ENCODE measurements around the gene KIZ. TPM values are rescaled to one million over a fixed set of nuclear protein-coding genes. Genes with fewer than 3 reads are reported as not detected.

KIZ gene
- polyA plus RNA-seq, 4 donors = 24.1 to 38.5 (median 34.8) TPM

DNA sequence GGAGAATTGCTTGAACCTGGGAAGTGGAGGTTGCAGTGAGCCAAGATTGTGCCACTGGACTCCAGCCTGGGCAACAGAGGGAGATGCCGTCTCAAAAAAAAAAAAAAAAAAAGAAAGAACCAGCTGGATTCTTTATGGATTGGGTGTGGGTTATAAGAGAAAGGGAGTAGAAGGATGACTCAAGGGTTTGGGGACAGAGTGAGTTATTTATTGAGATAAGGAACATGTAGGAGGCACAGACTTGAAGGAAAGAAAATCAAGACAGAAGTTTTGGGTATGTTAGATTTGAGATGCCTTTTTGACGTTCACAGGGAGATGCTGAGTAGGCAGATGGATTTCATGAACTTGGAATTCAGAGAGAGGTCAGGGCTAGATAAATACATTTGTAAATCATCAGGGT lies 47.6 kb downstream of the KIZ start:
- DNase-seq (ENCODE audit: low read depth in 4 of 4, low spot score in 3 of 4) = no peak

GRCh38 chr20:21174516-21175239 lies 48.8 kb downstream of the KIZ start:
- no peak for DNase-seq (ENCODE audit: low read depth in 4 of 4, low spot score in 3 of 4)

DNA sequence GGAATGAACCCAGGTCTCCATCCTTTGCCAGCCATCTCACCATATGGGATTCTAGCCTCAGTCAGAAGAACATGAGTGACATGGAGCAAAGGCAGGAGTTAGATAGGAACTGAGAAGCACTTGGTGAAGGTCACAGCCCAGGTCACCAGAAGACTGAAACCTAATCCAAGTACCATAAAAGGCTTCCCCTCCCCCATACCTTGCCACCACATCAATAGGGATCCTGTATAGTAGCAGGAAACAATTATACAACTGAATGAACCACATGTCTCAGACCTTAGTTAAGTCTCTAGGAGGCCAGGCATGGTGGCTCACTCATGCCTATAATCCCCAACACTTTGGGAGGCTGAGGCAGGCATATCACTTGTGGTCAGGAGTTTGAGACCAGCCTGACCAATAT lies 49.6 kb downstream of the KIZ start:
- DNase-seq (ENCODE audit: low read depth in 4 of 4, low spot score in 3 of 4) = no peak

DNA sequence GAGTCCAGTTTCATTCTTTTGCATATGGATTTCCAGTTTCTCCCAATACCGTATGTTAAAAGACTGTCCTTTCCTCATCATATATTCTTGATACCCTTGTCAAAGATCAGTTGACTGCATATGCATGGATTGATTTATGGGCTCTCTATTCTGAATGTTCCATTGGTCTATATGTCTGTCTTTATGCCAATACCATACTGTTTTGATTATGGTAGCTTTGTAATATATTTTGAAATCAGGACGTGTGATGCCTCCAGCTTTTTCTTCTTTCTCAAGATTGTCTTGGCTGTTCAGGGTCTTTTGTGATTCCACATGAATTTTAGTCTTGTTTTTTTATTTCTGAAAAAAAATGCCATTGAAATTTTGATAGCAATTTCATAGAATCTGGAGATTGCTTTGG lies 51.9 kb downstream of the KIZ start:
- DNase-seq (ENCODE audit: low read depth in 4 of 4, low spot score in 3 of 4) = no peak

- no peak for DNase-seq (ENCODE audit: low read depth in 4 of 4, low spot score in 3 of 4)
Measured at GRCh38 chr20:21179757-21180156, 53.9 kb downstream of the KIZ start.

- DNase-seq (ENCODE audit: low read depth in 4 of 4, low spot score in 3 of 4) = no peak
Measured at GRCh38 chr20:21180248-21180647, 54.4 kb downstream of the KIZ start.

DNA sequence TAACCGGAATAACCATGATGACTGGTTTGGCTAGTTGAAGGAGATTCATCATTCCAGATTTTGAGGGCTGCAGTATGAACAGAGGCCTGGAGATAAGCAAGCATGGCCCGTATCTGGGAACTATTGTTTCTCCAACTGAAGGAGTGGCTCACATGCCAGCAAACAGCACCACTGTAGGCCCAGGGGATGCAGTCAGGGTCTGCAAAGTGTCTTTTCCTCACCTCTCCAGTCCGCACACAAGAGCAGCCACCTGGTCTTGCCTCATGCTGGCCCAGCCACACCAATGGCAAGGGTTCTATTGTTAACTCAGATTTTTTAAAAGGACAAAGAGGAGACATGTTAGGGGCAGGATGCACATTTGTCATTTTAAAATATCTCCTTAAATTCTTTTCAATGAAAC lies 55.1 kb downstream of the KIZ start:
- no peak for DNase-seq (ENCODE audit: low read depth in 4 of 4, low spot score in 3 of 4)

DNA sequence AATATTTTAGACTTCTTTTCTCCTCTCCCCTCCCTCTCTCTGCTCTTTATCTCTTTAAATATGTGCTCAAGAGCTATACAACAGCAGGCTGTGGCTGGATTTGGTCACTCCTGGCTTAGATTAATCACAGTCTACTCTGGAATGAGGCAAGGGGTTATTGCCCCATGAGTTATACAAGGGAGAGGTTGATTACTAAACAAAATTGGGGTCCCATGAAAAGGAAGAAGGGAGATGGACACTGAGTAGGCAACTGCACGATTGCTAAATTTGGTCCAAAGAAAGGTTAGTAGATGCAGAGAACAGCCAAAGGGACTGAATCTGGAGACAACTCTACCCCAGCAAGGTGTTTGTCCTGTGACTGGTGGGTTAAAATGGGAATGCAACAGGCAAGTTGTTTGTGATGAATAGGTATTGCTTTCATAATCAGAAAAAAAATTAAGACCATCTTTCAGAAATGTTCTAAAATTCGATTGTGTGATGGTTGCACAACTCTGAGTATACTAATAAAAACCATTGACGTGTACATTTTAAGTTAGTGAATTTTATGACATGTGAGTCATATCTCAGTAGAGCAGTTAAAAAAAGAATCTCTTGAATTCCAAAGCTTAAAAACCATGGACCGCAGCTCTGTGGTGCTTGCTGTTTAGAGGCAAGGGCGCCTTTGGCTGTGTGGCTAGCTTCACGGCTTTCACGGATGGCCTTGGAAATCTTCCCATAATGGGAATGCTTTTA lies 57.1 kb downstream of the KIZ start:
- DNase-seq (ENCODE audit: low read depth in 4 of 4, low spot score in 3 of 4) = no peak

GRCh38 chr20:21183722-21184121 lies 57.8 kb downstream of the KIZ start:
- DNase-seq (ENCODE audit: low read depth in 4 of 4, low spot score in 3 of 4) = no peak

DNA sequence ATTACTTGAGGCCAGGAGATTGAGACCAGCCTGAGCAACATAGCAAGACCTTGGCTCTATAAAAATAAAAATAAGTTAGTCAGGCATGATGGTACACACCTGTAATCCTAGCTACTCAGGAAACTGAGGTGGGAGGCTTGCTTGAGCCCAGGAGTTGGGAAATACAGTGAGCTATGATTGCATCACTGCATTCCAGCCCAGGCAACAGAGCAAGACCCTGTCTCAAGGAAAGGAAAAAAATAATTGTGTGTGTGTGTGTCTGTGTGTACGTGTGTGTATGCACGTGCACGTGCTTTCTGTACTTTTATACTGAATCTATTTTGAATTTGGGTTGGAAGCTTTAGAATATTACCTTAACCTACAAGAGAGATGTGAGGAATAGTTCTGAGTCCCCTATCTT lies 58.9 kb downstream of the KIZ start:
- no peak for DNase-seq (ENCODE audit: low read depth in 4 of 4, low spot score in 3 of 4)

- no peak for DNase-seq (ENCODE audit: low read depth in 4 of 4, low spot score in 3 of 4)
Measured at GRCh38 chr20:21185849-21186248, 60.0 kb downstream of the KIZ start.

GRCh38 chr20:21189761-21190523 lies 64.1 kb downstream of the KIZ start:
- no peak for DNase-seq (ENCODE audit: low read depth in 4 of 4, low spot score in 3 of 4)

- DNase-seq (ENCODE audit: low read depth in 4 of 4, low spot score in 3 of 4) = no peak
Measured at GRCh38 chr20:21190869-21191268, 65.0 kb downstream of the KIZ start.

GRCh38 chr20:21191839-21192238 lies 66.0 kb downstream of the KIZ start:
- no peak for DNase-seq (ENCODE audit: low read depth in 4 of 4, low spot score in 3 of 4)

- no peak for DNase-seq (ENCODE audit: low read depth in 4 of 4, low spot score in 3 of 4)
Measured at GRCh38 chr20:21202259-21202658, 76.4 kb downstream of the KIZ start.

GRCh38 chr20:21203088-21203656 lies 77.3 kb downstream of the KIZ start:
- DNase-seq (ENCODE audit: low read depth in 4 of 4, low spot score in 3 of 4) = no peak

GRCh38 chr20:21206584-21206983 lies 80.7 kb downstream of the KIZ start:
- no peak for DNase-seq (ENCODE audit: low read depth in 4 of 4, low spot score in 3 of 4)

DNA sequence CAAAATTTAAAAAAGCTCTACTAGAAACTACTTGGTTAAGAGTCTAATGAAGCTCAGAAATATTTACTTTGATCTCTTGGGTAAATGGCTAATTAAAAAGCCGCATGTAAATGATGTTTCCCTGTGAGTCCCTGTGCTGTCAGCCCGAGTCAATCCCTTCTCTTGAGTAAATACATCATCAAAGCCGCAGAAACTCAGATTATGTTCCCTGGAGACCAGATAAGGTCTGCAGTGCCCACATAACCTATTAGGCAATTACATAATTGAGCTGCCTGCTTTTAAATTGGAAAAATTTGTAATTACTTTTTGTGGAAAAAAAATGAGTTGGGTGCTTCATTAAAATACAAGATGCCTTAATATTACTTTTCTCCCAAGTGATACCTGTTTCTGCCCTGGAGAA lies 83.1 kb downstream of the KIZ start:
- no peak for DNase-seq (ENCODE audit: low read depth in 4 of 4, low spot score in 3 of 4)

DNA sequence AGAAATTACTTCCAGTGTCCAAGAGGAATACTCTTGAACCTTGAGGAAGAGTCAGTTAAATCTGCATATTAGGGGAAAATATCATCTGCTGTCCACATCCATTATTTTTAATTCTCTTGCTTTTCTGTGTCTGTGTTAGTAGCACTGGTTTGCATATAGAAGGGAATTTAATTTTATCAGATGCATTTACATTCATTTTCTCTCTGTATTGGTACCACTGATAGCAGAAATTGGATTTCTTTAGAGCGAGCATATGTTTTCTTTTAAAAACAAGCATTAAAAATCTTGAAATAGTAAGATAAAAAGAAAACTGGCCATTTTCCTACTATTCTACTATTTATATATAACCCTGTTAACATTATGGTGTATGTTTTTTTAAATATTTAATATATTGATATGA lies 83.8 kb downstream of the KIZ start:
- DNase-seq (ENCODE audit: low read depth in 4 of 4, low spot score in 3 of 4) = no peak

- no peak for DNase-seq (ENCODE audit: low read depth in 4 of 4, low spot score in 3 of 4)
Measured at GRCh38 chr20:21213691-21214090, 87.8 kb downstream of the KIZ start.

- DNase-seq (ENCODE audit: low read depth in 4 of 4, low spot score in 3 of 4) = no peak
Measured at GRCh38 chr20:21214431-21214830, 88.5 kb downstream of the KIZ start.

Measured in left renal pelvis (tissue), 4 donors.